GM10847 (cell line): Measurements from ENCODE around the gene KIAA0825.

Experiments
- POLR2A ChIP-seq: IDR thresholded peaks from 2 replicates; pipeline ENCODE4 v1.6.1; 2011; ENCODE audit not compliant: insufficient read length; ENCODE audit errors: extremely low read depth

KIAA0825 gene

GRCh38 chr5:94276048-94276447 lies 342.4 kb downstream of the KIAA0825 start:
- TF ChIP-seq POLR2A = no peak

DNA sequence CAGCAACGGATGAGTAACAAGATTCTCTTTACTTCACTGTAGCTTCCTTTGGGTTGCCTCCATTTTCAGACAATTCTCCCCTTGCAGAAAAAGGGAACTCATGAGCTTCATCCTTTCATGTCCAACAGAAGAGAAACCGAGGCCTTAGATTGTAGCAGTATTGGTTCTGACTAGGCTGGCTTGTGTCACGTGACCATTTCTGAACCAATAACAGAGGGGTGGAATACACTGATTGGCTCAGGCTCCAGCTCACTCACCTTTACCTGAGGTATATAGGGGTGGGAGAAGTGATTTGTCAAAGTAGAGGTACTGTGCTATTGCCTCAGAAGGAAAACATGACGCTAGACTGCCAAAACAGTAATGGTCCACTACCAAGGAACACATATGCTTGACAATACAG lies 343.7 kb downstream of the KIAA0825 start:
- no peak for TF ChIP-seq POLR2A

DNA sequence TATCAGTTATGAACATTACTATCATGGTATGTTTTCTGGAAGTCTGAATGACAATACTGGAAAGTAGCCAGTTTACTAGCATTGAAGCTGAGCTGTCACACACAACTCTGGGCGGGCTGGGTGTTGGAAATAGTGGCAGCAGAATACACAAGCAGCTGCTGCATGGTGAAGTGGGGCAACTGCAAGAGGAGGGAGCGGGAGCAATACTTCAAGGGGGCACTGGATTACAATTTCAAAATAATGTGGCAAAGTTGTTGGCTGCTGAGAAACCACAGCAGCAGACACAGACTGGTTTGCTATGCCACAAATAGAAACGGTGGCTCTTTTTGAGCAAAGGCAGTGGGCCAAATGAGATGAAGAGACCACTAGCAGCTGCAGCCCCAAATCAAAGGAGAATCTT lies 350.2 kb downstream of the KIAA0825 start:
- TF ChIP-seq POLR2A = no peak

DNA sequence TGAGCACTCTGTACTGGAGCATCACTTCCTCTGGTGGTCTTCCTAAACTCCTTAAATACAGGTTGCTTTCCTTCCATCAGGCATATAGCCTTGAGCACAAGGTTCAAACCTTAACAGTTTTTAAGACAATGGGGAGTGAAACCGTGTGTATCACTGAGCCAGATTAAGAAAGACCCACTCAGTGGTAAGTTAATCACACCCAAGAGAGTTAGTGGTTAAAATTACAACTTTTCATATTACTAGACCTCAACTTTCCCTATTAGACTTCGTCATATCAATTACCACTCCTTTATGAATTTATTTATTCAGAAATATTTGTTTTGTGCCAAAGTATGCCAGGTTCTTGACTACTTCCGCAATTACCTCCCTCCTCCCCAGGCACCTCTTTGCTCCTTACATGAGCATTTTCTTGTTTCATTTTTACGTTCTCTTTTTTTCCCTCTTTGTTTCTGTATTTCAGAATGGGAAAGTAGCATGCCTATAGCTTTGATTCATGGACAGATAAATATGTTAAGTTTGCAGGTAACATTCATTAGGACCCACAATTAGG lies 351.0 kb downstream of the KIAA0825 start:
- no peak for TF ChIP-seq POLR2A

DNA sequence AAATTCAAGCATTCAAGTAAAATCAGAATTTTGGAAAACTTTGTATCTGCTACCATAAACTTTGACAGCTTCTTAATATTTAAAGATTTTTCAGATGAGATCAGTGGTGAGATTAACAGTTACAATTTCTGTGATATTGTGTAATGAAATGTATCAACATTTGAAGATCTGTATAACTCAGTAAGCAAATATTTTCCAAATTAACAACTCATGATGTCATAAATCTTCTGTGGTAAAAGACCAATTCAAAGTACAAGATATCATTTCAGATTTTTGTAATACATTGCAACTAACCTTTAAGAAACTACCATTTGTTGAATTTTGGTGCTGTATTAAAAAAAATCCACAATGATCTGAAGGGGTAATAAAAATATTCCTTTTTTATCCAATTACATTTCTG lies 352.2 kb downstream of the KIAA0825 start:
- no peak for TF ChIP-seq POLR2A

GRCh38 chr5:94263068-94263467 lies 355.3 kb downstream of the KIAA0825 start:
- TF ChIP-seq POLR2A = no peak

GRCh38 chr5:94260096-94260495 lies 358.3 kb downstream of the KIAA0825 start:
- TF ChIP-seq POLR2A = no peak

- TF ChIP-seq POLR2A = no peak
Measured at GRCh38 chr5:94254214-94254613, 364.2 kb downstream of the KIAA0825 start.

GRCh38 chr5:94250985-94251384 lies 367.4 kb downstream of the KIAA0825 start:
- TF ChIP-seq POLR2A = no peak

GRCh38 chr5:94249430-94249829 lies 369.0 kb downstream of the KIAA0825 start:
- no peak for TF ChIP-seq POLR2A

- TF ChIP-seq POLR2A = no peak
Measured at GRCh38 chr5:94248175-94248875, 370.1 kb downstream of the KIAA0825 start.

DNA sequence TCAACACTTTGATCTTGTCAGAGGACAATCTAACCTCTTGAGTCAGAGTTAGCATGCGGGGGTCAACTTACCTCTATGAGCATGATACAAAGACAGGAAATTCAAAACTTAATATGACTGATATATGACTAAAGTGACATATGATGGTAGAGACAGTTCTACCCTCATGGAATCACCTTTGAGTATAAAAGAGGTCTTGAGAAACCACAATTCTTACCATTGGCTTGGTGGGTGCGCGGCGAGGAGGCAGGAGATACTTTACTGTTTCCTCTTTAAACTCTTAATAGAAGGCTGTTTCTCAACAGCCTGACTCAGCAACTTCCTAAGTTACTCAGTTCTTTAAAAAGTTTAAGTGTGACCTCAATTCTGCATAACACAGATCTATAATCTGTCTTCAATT lies 372.8 kb downstream of the KIAA0825 start:
- no peak for TF ChIP-seq POLR2A

DNA sequence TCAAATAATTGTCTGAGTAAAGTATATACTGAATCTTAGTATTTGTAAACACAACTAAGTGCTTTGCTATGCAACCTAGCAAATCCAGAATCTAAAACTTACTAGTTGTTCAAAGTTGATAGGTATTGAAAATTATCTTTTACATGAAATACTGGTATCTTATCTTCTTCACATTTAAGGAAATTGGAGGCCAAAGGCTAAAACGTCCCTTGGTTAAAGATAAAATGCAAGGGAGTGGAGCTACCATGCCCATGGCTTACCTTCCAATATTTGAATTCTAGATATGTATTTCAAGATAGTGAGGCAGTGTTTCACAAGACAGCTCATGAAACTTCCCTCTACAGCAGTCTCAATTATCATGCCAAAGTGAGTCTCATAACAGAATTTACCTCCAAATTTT lies 373.5 kb downstream of the KIAA0825 start:
- no peak for TF ChIP-seq POLR2A

GRCh38 chr5:94243612-94244011 lies 374.8 kb downstream of the KIAA0825 start:
- no peak for TF ChIP-seq POLR2A

DNA sequence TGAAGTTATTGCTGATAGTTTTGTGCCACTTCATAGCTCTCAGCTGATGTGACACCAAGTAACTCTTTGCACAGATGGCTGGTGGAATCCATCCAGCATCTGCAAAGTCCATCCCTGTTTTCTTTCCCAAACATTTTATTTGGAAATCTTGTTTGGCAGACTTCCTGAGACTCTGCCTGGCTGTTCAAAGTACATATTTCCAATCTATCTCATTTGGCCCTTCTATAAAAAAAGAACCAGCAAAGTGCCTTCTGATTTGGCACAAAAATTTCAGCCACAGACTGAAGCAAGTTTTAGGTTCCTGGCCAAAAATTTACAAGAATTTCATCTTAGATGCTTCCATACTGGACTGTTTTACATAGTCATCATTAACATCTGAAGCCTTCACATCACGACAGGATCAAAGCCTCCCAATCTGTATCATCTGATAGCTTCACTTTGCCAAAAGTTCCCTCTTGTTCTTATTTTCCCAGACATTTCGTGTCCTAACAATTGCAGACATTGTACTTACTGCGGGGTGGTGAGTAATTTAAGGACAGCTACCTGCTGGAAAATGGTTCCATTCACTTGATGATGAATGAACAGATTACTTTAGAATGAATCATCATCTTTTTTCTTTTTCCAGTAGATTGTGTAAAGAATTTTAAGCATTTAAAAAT lies 377.3 kb downstream of the KIAA0825 start:
- no peak for TF ChIP-seq POLR2A

DNA sequence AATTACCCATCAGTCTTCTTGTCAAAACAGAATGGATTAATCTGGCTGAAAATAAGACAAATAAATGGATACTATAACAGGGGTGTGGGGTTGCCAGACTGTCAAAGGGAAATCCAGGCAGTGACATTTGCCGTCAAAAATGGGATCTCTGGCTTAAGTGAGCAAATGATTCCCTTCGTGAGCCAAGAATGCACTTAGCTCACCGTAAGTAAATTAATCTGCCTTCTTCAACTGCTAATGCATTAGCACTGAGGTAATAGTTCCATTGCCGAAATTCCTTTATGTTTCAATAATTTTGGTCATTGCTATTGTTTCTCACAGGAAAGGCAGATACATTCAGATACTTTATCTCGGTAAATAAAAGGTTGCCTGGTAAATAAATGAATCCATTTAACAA lies 377.8 kb downstream of the KIAA0825 start:
- no peak for TF ChIP-seq POLR2A

DNA sequence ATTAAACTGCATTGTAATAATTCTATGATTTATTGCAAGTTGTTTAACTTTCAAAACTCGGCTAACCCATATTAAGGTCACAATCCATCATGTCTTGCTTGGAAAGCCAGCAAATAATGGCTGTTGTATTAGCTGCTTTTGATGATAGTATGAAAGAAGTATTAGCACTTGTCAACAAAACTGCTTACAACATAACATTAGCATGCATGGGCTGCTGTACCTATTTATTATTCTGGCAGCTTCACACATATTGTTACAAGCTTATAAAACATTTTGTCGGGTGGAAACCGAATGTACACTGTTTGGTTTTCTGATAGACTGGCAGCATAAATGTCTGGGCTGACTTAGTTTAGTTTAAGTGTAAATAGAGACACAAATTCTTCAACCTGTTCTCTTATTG lies 378.3 kb downstream of the KIAA0825 start:
- no peak for TF ChIP-seq POLR2A

DNA sequence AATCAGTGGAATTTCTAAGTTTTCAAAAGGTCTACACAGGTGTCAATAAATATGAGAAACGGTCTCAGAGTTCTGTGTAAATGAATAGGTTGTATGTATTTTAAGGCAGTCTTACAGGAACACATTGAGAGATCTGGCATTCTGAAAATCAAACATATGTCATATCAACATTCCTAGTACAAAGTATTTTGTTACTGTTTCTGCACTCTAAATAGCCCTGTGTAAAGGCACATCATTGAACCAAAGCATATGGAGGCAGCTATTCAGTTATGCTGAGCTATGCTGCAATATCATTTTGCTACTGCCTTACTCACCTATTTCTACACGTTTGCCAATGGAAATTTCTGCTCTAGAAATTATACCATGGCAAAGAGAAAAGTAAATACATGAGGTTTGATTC lies 379.1 kb downstream of the KIAA0825 start:
- TF ChIP-seq POLR2A = no peak
